Esophagus muscularis mucosa (tissue), 4 donors: ENCODE results near the gene PKHD1. TPM values are rescaled to one million over a fixed set of nuclear protein-coding genes. Genes with fewer than 3 reads are reported as not detected.

ENCODE experiments used
- DNase-seq: peaks from one replicate; pipeline ENCODE4 v3.0.0-alpha.2; 2017; ENCODE audit errors: extremely low spot score
- H3K27ac ChIP-seq, 4 donors: fragments of 200-600 bp; sonication (generic); replicated peaks in 1 of 4; 1 replicate in 3 of 4; 2 replicates in 1 of 4; pipeline ENCODE4 v1.5.1; 2016 to 2019; ENCODE audit warnings: mild to moderate bottlenecking in 1 of 4
- H3K27me3 ChIP-seq, 4 donors: fragments of 200-600 bp; sonication (generic); one replicate each; pipeline versions ENCODE4 v1.5.1 to v1.6.0; 2016 to 2019
- H3K36me3 ChIP-seq, 4 donors: fragments of 200-600 bp; sonication (generic); one replicate each; pipeline ENCODE4 v1.5.1; 2016 to 2019
- H3K4me1 ChIP-seq, 4 donors: fragments of 200-600 bp; sonication (generic); one replicate each; pipeline ENCODE4 v1.5.1; 2016 to 2019
- H3K4me3 ChIP-seq, 4 donors: fragments of 200-600 bp; sonication (generic); 1 replicate in 2 of 4; 2 replicates in 2 of 4; pipeline ENCODE4 v1.5.1; 2016 to 2019; ENCODE audit warnings: mild to moderate bottlenecking in 4 of 4, moderate library complexity in 1 of 4
- H3K9me3 ChIP-seq, 4 donors: fragments of 200-600 bp; sonication (generic); 1 replicate in 3 of 4; 2 replicates in 1 of 4; pipeline ENCODE4 v1.5.1; 2016 to 2019
- CTCF ChIP-seq, 3 experiments: fragments of 200-600 bp in 2 of 3; fragments of 450-650 bp in 1 of 3; sonication (generic) in 2 of 3; IDR thresholded peaks; one replicate each; pipeline ENCODE4 v1.5.1; 2017 to 2019; ENCODE audit warnings: antibody characterized with exemption in 3 of 3, mild to moderate bottlenecking in 2 of 3, moderate library complexity in 1 of 3
- EP300 ChIP-seq: sonication (generic); formaldehyde crosslinking; IDR thresholded peaks from one replicate; pipeline ENCODE4 v1.6.1; 2017; ENCODE audit warnings: antibody characterized with exemption
- POLR2A ChIP-seq: fragments of 450-650 bp; IDR thresholded peaks from one replicate; pipeline ENCODE4 v1.6.1; 2017; ENCODE audit warnings: antibody characterized with exemption, moderate library complexity, mild to moderate bottlenecking, low read depth
- POLR2AphosphoS5 ChIP-seq, 2 donors: sonication (generic); formaldehyde crosslinking; IDR thresholded peaks; one replicate each; pipeline ENCODE4 v1.6.1; 2017; ENCODE audit warnings: antibody characterized with exemption in 2 of 2
- WGBS: methylation state at CpG from one replicate; pipeline ENCODE4 v1.1.5; 2018; 5-methylcytosine and 5-hydroxymethylcytosine counted together
- intact Hi-C: fragments of 100-400 bp; cut with DNase I; formaldehyde crosslinking; loops from one replicate; pipeline ENCODE4 v1.15.1; 2023
- total RNA-seq, 4 donors: library from RNA; depleted of rRNA; stranded (reverse); fragments of >200 nt; gene quantifications; one replicate each; pipeline versions ENCODE4 v1.1.0 to v1.2.1, GENCODE V29; 2016

PKHD1 gene
- total RNA-seq, 4 donors from 2014 or later: under 0.01 TPM; not detected in 3

- no peaks in the 10 kb centered on the region for H3K9me3 ChIP-seq
- H3K4me1 ChIP-seq: no peaks in the 10 kb centered on the region
- no peak overlapping the region for H3K27ac ChIP-seq
- DNase-seq: no peak
- no peak overlapping the region for H3K4me3 ChIP-seq
- TF ChIP-seq EP300 (no peak), CTCF (IDR thresholded peaks at IDR 0.05) (no peak)
- 80% methylated on average over 3 of the region's 3 CpGs for WGBS
- no peaks in the 10 kb centered on the region for H3K27me3 ChIP-seq
- intact Hi-C loops: no loop called here
- H3K36me3 ChIP-seq: no peaks in the 10 kb centered on the region
Observed at GRCh38 chr6:51660767-51661166, 426.6 kb downstream of the PKHD1 start.

- no peak for DNase-seq
- no peak for TF ChIP-seq POLR2AphosphoS5 (IDR thresholded peaks at IDR 0.05)
- TF ChIP-seq EP300: no peak
- no peak for TF ChIP-seq CTCF (IDR thresholded peaks at IDR 0.05)
- TF ChIP-seq POLR2A: no peak
- H3K4me1 ChIP-seq: no peaks in the 10 kb centered on the region
- no peaks in the 10 kb centered on the region for H3K27me3 ChIP-seq
- H3K4me3 ChIP-seq: no peak overlapping the region
- H3K36me3 ChIP-seq: no peaks in the 10 kb centered on the region
- WGBS: 89% methylated on average over 3 of the region's 3 CpGs
- intact Hi-C loops: loop anchor here (5.0 kb wide), 1 partner anchor 40 kb away; no protein-coding TSS in a partner anchor
- no peak overlapping the region for H3K27ac ChIP-seq
- no peaks in the 10 kb centered on the region for H3K9me3 ChIP-seq
Observed at GRCh38 chr6:51657491-51657890, 429.9 kb downstream of the PKHD1 start.

GRCh38 chr6:51655517-51655916 is 431.9 kb downstream of the PKHD1 start:
- H3K9me3 ChIP-seq: no peaks in the 10 kb centered on the region
- H3K36me3 ChIP-seq: no peaks in the 10 kb centered on the region
- intact Hi-C loops: loop anchor here (5.0 kb wide), 1 partner anchor 42 kb away; no protein-coding TSS in a partner anchor
- no peak for DNase-seq
- H3K27me3 ChIP-seq: no peaks in the 10 kb centered on the region
- TF ChIP-seq CTCF (IDR thresholded peaks at IDR 0.05): no peak
- TF ChIP-seq POLR2A: no peak
- TF ChIP-seq EP300: no peak
- no peak for TF ChIP-seq POLR2AphosphoS5 (IDR thresholded peaks at IDR 0.05)
- no peak overlapping the region for H3K4me3 ChIP-seq
- H3K4me1 ChIP-seq: no peaks in the 10 kb centered on the region
- H3K27ac ChIP-seq: no peak overlapping the region

- TF ChIP-seq POLR2A: no peak
- TF ChIP-seq POLR2AphosphoS5 (IDR thresholded peaks at IDR 0.05): no peak
- no peak for TF ChIP-seq CTCF (IDR thresholded peaks at IDR 0.05)
- TF ChIP-seq EP300: no peak
- H3K4me3 ChIP-seq: no peak overlapping the region
- no peaks in the 10 kb centered on the region for H3K9me3 ChIP-seq
- H3K27ac ChIP-seq: no peak overlapping the region
- no peaks in the 10 kb centered on the region for H3K36me3 ChIP-seq
- no peak for DNase-seq
- no peaks in the 10 kb centered on the region for H3K4me1 ChIP-seq
- intact Hi-C loops: loop anchor here (5.0 kb wide), 1 partner anchor 43 kb away; no protein-coding TSS in a partner anchor
- H3K27me3 ChIP-seq: no peaks in the 10 kb centered on the region
- WGBS: 64% methylated on average over 5 of the region's 5 CpGs
Observed at GRCh38 chr6:51654647-51655046, 432.8 kb downstream of the PKHD1 start.

- DNase-seq: no peak
- no peaks in the 10 kb centered on the region for H3K27me3 ChIP-seq
- H3K4me1 ChIP-seq: no peaks in the 10 kb centered on the region
- no peak overlapping the region for H3K27ac ChIP-seq
- 78% methylated on average over 9 of the region's 9 CpGs for WGBS
- H3K36me3 ChIP-seq: no peaks in the 10 kb centered on the region
- H3K4me3 ChIP-seq: no peak overlapping the region
- intact Hi-C loops: no loop called here
- H3K9me3 ChIP-seq: no peaks in the 10 kb centered on the region
- TF ChIP-seq POLR2AphosphoS5 (IDR thresholded peaks at IDR 0.05) (no peak), EP300 (no peak), POLR2A (no peak), CTCF (IDR thresholded peaks at IDR 0.05) (no peak)
Observed at GRCh38 chr6:51651132-51651817, 436.1 kb downstream of the PKHD1 start.
